CD4-positive, alpha-beta T cell treated with Interleukin-6 at 100 ng/mL for 8 hours (primary cell): Measurements from ENCODE around the gene BCAP29.

ENCODE experiments used
- DNase-seq: peaks from one replicate; pipeline ENCODE4 v3.0.0-alpha.2; 2020; ENCODE audit warnings: mixed read lengths, low spot score

The BCAP29 gene

GRCh38 chr7:107582875-107583274 lies 2.8 kb downstream of the BCAP29 start:
- no peak for DNase-seq

DNA sequence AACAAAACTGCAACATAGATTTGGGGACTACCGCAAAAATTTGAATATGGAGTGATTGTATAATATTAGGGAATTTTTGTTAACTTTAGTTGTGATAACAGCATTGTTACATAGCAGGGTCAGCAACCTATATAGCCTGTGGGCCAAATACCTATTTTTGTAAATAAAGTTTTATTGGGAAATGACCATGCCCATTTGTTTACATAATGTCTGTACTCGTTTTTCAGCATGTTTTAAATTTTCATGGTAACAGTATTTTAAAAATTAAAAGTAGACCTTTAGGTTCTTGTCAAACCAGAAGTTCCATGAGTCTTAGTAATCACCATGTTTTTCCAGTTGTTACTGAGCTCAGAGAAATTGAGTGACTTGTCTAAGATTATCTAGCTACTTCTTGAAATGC lies 4.7 kb downstream of the BCAP29 start:
- no peak for DNase-seq

DNA sequence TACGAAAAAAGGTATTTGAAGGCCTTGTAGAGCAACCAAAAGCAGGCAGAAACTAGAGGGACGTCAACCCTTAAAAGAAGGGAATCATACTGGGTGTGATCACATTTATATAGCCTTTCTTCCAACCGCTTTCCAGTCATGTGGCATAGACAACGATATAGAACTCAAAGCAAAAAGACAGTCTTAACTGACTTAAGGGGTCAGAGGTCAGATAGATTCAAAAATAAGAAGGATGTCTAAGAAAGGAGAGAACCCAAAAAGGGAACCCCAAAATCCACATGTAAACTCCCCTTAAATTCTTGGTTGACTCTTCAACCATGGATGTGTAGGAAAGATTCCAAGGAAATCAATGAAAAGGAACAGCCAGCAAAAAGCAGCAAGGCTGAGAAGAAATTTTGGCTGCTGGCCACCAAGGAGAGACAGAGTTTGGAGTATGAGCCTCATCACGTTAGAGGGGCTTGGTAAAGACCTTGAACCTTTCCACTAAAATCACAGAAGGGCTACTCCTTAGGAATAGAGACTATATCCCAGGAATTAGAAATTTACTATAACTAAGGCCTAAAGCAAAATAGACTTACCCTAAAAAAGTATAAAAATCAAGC lies 8.6 kb downstream of the BCAP29 start:
- no peak for DNase-seq

GRCh38 chr7:107591421-107591820 lies 11.4 kb downstream of the BCAP29 start:
- no peak for DNase-seq

GRCh38 chr7:107592361-107593024 lies 12.4 kb downstream of the BCAP29 start:
- no peak for DNase-seq

- no peak for DNase-seq
Measured at GRCh38 chr7:107593025-107593410, 13.0 kb downstream of the BCAP29 start.

GRCh38 chr7:107594961-107595737 lies 15.1 kb downstream of the BCAP29 start:
- no peak for DNase-seq

GRCh38 chr7:107596881-107597581 lies 17.0 kb downstream of the BCAP29 start:
- DNase-seq, result no peak

DNA sequence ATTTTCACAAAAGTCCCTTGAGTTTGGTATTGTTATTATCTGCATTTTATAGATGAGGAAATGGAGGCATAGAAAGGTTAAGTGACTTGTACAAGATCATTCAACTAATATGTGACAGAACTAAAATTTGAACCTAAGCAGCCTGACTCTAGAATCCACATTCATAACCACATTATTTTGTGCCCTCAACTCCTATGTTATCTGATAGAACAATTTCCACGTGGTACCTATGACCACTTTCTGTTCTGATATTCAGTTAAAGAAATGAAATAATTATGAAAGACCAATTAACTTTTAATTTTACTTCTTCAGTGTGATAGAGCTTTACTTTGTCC lies 17.5 kb downstream of the BCAP29 start:
- no peak for DNase-seq

GRCh38 chr7:107597953-107598352 lies 17.9 kb downstream of the BCAP29 start:
- DNase-seq, result no peak

GRCh38 chr7:107599262-107599661 lies 19.2 kb downstream of the BCAP29 start:
- no peak for DNase-seq

- no peak for DNase-seq
Measured at GRCh38 chr7:107600816-107601215, 20.8 kb downstream of the BCAP29 start.

- no peak for DNase-seq
Measured at GRCh38 chr7:107605218-107605815, 25.3 kb downstream of the BCAP29 start.

GRCh38 chr7:107606303-107606702 lies 26.3 kb downstream of the BCAP29 start:
- DNase-seq, result no peak

GRCh38 chr7:107609811-107610261 lies 29.8 kb downstream of the BCAP29 start:
- DNase-seq, result no peak

GRCh38 chr7:107610323-107610722 lies 30.3 kb downstream of the BCAP29 start:
- no peak for DNase-seq

GRCh38 chr7:107613439-107613838 lies 33.4 kb downstream of the BCAP29 start:
- DNase-seq, result no peak

- DNase-seq, result no peak
Measured at GRCh38 chr7:107613948-107614347, 33.9 kb downstream of the BCAP29 start.

DNA sequence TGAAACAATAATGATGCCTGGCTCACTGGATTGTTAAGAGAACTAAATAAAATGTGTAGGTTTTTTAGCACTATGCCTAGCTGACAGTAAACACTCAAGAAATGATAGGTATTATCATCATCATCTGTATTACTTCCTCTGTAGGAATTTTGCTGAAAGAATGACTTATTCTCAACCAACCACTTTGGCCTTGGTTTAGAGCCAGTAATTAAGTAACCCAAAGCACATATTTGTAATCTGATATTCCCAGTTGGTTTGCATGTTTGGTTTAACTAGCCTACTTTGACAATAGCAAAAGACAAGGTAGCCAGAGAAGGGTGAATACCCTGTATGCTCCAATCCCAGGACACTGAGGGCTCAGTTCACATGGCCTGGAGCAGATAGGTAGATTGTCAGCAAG lies 34.4 kb downstream of the BCAP29 start:
- no peak for DNase-seq

DNA sequence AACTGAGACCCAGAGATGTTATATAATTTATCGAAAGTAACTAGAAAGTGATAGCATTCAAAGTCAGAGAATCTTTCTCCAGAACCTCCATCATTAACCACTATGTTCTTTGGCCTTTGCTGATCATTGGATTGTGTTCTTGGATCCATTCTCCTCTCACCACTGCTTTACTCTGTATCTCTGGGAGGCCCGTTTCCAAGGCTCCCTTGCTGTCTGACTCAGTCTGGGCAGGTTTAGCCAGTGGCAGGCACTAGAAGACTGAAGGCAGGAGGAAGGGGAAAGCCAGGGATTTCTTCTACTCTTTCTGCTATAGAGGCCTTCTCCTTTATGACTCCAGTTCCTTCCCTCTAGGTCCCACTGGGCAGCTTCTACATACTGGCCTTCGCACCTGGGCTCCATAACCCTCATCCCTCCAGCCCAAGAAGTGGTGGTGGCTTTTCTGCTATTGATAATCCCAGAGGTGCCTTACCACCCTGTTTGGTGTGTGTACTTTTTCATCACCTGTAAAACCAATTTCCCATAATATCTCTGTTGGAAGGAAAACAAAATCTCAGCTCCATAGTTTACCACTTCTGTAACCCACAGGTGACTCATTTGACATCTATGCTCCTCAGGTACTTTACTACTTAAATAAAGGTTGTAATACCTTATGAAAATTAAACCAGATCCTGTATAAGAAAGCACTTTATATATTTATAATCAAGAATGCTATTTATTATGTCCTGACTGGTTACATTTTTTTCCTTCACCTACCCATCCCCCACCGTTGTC lies 36.0 kb downstream of the BCAP29 start:
- no peak for DNase-seq

- no peak for DNase-seq
Measured at GRCh38 chr7:107622429-107622828, 42.4 kb downstream of the BCAP29 start.

GRCh38 chr7:107622894-107623293 lies 42.8 kb downstream of the BCAP29 start:
- no peak for DNase-seq
